DMS79 (cell line): ENCODE data around the gene OR4C15.

Experiments used
- DNase-seq: peaks from one replicate; lab custom pipeline; 2025; lab: John Stamatoyannopoulos, UW

The OR4C15 gene

GRCh38 chr11:55554169-55554568 is at the start of gene OR4C15:
Gene OR4C15 (plus strand): TSS chr11:55554469. CDS start chr11:55554469, 0 bp downstream.
- DNase-seq, result no peak

GRCh38 chr11:55571828-55572227 is 17.6 kb downstream of the OR4C15 start, which contains the start of gene OR4C16:
Gene OR4C16 (plus strand): TSS chr11:55572128. CDS start chr11:55572128, 0 bp downstream.
- no peak for DNase-seq

DNA sequence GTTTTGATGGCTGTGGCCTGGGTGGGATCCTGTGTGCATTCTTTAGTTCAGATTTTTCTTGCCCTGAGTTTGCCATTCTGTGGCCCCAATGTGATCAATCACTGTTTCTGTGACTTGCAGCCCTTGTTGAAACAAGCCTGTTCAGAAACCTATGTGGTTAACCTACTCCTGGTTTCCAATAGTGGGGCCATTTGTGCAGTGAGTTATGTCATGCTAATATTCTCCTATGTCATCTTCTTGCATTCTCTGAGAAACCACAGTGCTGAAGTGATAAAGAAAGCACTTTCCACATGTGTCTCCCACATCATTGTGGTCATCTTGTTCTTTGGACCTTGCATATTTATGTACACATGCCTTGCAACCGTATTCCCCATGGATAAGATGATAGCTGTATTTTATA is 18.3 kb downstream of the OR4C15 start:
- no peak for DNase-seq
